Measurements from ENCODE around the gene OPCML. TPM values are rescaled to one million over a fixed set of nuclear protein-coding genes. Genes with fewer than 3 reads are reported as not detected.

The OPCML gene
- total RNA-seq, 1 donor from 2014 or later: 0.61 TPM

DNA sequence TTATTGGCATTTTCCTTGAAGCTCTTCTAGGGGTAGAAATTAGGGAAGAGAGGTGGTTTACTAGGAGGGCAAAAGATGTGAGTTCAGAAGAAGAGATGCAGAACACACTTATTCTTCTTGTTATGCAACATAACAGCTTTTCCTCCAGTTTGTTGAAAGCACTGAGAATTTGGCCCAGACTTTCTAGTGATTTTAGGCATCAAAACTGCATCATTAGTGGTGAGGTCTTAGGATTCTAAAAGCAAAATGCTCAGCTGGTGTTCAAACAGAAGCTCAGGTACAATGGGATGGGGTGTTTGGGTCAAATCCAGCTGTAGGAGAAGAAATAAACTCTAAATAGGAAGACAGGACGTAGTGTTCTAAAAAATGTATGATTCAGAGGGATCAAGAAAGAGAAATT, 221.1 kb downstream of the OPCML start:
- TF ChIP-seq, protein P1, sequence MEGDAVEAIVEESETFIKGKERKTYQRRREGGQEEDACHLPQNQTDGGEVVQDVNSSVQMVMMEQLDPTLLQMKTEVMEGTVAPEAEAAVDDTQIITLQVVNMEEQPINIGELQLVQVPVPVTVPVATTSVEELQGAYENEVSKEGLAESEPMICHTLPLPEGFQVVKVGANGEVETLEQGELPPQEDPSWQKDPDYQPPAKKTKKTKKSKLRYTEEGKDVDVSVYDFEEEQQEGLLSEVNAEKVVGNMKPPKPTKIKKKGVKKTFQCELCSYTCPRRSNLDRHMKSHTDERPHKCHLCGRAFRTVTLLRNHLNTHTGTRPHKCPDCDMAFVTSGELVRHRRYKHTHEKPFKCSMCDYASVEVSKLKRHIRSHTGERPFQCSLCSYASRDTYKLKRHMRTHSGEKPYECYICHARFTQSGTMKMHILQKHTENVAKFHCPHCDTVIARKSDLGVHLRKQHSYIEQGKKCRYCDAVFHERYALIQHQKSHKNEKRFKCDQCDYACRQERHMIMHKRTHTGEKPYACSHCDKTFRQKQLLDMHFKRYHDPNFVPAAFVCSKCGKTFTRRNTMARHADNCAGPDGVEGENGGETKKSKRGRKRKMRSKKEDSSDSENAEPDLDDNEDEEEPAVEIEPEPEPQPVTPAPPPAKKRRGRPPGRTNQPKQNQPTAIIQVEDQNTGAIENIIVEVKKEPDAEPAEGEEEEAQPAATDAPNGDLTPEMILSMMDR (IDR thresholded peaks at IDR 0.05; ENCODE audit: partially characterized antibody, unreplicated experiment): no peak
- Mint-ChIP-seq H3K27ac (ENCODE audit: unreplicated experiment) (no peak overlapping the region), H3K36me3 (ENCODE audit: unreplicated experiment) (peaks cover 7% of the 10 kb centered on the region), H3K27me3 (ENCODE audit: unreplicated experiment) (no peaks in the 10 kb centered on the region), H3K4me3 (ENCODE audit: unreplicated experiment) (no peak overlapping the region), H3K4me1 (ENCODE audit: low read depth, unreplicated experiment) (no peaks in the 10 kb centered on the region), H3K9me3 (ENCODE audit: unreplicated experiment) (peaks cover 2% of the 10 kb centered on the region)
- no peak for DNase-seq

DNA sequence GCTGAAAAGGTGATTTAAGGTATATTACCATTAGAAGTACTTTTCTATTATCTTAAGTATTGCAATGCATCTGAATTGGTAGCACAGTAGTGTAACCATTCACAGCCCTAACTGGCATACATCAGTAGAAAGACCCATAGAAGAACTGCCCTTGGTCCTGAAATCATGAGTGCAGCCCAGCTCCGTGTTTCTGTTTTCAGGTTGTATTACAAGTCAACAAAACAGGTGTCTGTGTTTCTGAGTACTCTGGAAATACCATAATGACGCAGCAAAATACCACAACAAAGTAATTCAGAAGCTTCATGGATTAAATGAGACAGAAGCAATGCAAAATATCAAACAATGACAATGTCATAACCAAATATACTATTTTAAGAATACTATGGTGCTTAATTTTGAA, 226.3 kb downstream of the OPCML start:
- H3K27me3 Mint-ChIP-seq (ENCODE audit: unreplicated experiment): no peaks in the 10 kb centered on the region
- no peak for DNase-seq

DNA sequence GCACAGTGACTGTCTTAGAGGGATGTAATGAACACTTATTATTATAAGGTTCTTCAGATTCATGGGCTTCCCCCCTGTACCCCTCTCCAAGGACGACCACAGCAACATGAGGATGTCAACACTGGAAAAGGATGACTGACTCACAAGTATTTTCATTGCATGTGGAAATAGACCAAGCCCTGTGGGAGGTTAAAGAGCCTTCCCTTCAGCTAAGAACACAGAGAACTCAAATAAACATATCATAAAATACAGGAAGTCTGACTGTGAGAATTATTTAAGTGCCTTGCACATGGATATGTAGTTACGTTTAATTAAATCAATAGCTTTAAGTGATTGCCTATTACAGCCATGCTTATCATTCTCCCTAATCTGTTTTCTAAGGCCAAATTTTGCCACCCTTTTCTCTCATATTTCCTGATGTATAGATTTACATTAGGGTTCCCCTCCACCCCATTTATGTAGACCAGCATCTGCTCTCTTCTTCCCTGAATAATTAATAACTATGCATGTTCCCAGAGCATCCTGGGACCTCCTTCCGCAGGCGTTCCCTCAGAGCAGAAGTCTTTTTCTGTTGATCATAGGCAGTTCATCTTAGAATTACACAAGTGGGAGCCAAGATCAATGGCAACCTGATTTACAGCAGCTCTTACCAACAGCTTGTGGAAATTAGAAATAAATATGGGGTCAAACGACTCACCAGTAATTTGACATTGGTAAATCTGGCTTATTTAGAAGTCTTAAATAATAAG, 226.9 kb downstream of the OPCML start:
- Mint-ChIP-seq H3K4me3 (ENCODE audit: unreplicated experiment) (no peak overlapping the region), H3K36me3 (ENCODE audit: unreplicated experiment) (peaks cover 7% of the 10 kb centered on the region), H3K4me1 (ENCODE audit: low read depth, unreplicated experiment) (peaks cover 3% of the 10 kb centered on the region), H3K9me3 (ENCODE audit: unreplicated experiment) (peaks cover 2% of the 10 kb centered on the region), H3K27me3 (ENCODE audit: unreplicated experiment) (no peaks in the 10 kb centered on the region), H3K27ac (ENCODE audit: unreplicated experiment) (no peak overlapping the region)
- DNase-seq: no peak
- TF ChIP-seq, protein P1 (IDR thresholded peaks at IDR 0.05; ENCODE audit: partially characterized antibody, unreplicated experiment): no peak

More for the DNA sequence above, 226.3 kb downstream of the OPCML start:
- Mint-ChIP-seq H3K4me3 (ENCODE audit: unreplicated experiment) (no peak overlapping the region), H3K4me1 (ENCODE audit: low read depth, unreplicated experiment) (peaks cover 3% of the 10 kb centered on the region), H3K9me3 (ENCODE audit: unreplicated experiment) (peaks cover 2% of the 10 kb centered on the region), H3K36me3 (ENCODE audit: unreplicated experiment) (peaks cover 7% of the 10 kb centered on the region), H3K27ac (ENCODE audit: unreplicated experiment) (no peak overlapping the region)
- TF ChIP-seq, protein P1 (IDR thresholded peaks at IDR 0.05; ENCODE audit: partially characterized antibody, unreplicated experiment): no peak

DNA sequence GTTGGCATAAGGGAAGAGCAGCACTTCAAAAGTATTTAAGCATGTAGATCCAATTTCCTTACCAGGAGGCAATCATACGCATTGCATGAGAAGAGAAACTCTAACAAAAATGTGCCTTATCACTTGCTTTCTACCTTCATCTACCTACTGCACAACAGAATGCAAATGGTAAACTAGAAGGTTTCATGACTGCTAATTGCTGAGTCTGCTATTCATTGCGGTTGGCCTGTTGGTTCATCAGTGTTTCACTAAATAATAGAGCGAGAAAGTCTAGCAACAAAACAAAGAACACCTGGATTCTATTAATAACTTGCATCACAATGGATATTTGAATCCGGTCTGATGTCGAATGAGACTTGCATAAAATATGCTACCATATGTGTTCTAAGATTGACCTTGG, 229.0 kb downstream of the OPCML start:
- H3K4me3 Mint-ChIP-seq (ENCODE audit: unreplicated experiment): no peak overlapping the region
- TF ChIP-seq, protein P1 (IDR thresholded peaks at IDR 0.05; ENCODE audit: partially characterized antibody, unreplicated experiment): no peak
- DNase-seq: no peak
- peaks cover 2% of the 10 kb centered on the region for H3K9me3 Mint-ChIP-seq (ENCODE audit: unreplicated experiment)
- peaks cover 3% of the 10 kb centered on the region for H3K4me1 Mint-ChIP-seq (ENCODE audit: low read depth, unreplicated experiment)
- no peaks in the 10 kb centered on the region for H3K27me3 Mint-ChIP-seq (ENCODE audit: unreplicated experiment)
- no peak overlapping the region for H3K27ac Mint-ChIP-seq (ENCODE audit: unreplicated experiment)
- H3K36me3 Mint-ChIP-seq (ENCODE audit: unreplicated experiment): peaks cover under 1% of the 10 kb centered on the region

DNA sequence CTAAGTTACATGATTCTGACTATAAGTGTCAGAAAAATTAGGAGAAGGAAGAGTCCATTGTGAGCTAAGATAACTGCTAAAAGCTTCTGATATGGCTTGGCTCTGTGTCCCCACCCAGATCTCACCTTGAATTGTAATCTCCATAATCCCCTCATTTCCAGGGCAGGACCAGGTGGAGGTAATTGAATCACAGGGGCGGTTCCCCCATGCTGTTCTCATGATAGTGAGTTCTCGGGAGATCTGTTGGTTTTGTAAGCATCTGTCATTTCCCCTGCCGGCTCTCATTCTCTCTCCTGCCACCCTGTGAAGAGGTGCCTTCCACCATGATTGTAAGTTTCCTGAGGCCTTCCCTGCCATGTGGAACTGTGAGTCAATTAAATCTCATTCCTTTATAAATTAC, 230.2 kb downstream of the OPCML start:
- Mint-ChIP-seq H3K27ac (ENCODE audit: unreplicated experiment) (no peak overlapping the region), H3K36me3 (ENCODE audit: unreplicated experiment) (no peaks in the 10 kb centered on the region), H3K27me3 (ENCODE audit: unreplicated experiment) (no peaks in the 10 kb centered on the region), H3K9me3 (ENCODE audit: unreplicated experiment) (peaks cover 2% of the 10 kb centered on the region), H3K4me3 (ENCODE audit: unreplicated experiment) (no peak overlapping the region), H3K4me1 (ENCODE audit: low read depth, unreplicated experiment) (peaks cover 3% of the 10 kb centered on the region)
- TF ChIP-seq, protein P1 (IDR thresholded peaks at IDR 0.05; ENCODE audit: partially characterized antibody, unreplicated experiment): no peak
- no peak for DNase-seq
